Measurements from ENCODE around the gene PUS7.

- TF ChIP-seq, protein P1, sequence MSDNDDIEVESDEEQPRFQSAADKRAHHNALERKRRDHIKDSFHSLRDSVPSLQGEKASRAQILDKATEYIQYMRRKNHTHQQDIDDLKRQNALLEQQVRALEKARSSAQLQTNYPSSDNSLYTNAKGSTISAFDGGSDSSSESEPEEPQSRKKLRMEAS (IDR thresholded peaks at IDR 0.05; ENCODE audit: insufficient read depth, insufficient read length) = no peak
- no peak for TF ChIP-seq POLR2AphosphoS5 (IDR thresholded peaks at IDR 0.05; ENCODE audit: insufficient read depth, low read depth, low read length)
- no peak for TF ChIP-seq EZH2 (IDR thresholded peaks at IDR 0.05; ENCODE audit: borderline replicate concordance, low read depth, low read length, severe bottlenecking)
These were observed 9.0 kb downstream of the PUS7 start for GRCh38 chr7:105512926-105513526.

Data from endothelial cell of umbilical vein (primary cell).